Posterior vena cava (tissue), 2 donors: Measurements from ENCODE around the gene FCAMR. TPM values are rescaled to one million over a fixed set of nuclear protein-coding genes. Genes with fewer than 3 reads are reported as not detected.

Source experiments
- DNase-seq: peaks from one replicate; pipeline ENCODE4 v3.0.0-alpha.2; 2020; ENCODE audit warnings: low spot score
- intact Hi-C, 2 donors: fragments of 100-400 bp; cut with DNase I; formaldehyde crosslinking; loops; one replicate each; pipeline versions ENCODE4 v1.14.1 to v1.14.2; 2022 to 2023
- total RNA-seq, 2 donors: library from RNA; stranded (reverse); fragmentation: NEBNext Ultra II Directional; extraction: Animal tissue kit (Norgen Biotek cat#: 25700); gene quantifications; one replicate each; pipeline ENCODE4 v1.2.1, GENCODE V29; 2021
- donor health status: DM: yes; HTN: yes; CAD: no.
- donor health status: DM: yes; HTN: yes; CAD: no.

FCAMR gene
- total RNA-seq, 2 donors from 2014 or later, result not detected

DNA sequence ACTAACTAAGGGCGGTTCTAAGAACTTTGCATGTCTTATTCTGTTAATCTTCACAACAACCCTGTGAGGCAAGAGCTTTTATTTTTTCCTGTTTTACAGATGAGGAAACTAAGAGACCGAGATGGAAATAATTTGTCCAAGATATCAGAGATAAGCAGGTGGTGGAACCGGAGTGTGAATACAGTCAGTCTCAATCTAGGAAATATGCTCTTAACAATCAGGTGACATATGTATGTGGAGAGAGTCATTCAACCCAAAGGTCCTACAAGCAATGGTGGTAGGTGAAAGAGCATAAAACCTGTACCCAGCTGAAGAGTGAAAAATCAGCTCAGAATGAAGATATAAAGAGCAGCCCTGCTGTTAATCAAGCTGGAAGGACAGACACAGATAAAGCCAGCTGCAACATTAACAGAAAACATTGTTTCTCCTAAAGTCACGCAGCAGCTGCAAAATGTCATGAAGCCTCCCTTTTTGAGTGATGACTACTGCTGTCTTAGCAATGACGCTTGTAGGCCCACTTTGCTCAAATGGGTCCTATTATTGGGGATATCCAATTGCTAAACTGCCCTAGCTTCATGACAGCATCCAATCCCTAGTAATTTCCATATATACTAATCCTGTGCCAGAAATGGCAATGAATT is 30.5 kb upstream of the FCAMR start:
- intact Hi-C loops, result no loop called here

DNA sequence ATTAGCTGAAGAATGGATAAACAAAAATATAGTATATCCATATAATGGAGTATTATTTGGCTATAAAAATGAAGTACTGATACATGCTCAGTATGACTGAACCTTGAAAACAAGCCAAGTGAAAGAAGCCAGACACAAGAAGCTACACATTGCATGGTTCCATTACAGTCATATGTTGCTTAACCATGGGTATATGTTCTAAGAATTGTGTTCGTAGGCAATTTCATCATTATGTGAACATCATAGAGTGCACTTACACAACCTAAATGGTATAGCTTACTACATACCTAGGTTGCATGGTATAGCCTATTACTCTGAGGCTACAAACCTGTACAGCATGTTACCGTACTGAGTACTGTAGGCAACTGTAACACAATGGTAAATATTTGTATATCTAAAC is 28.6 kb upstream of the FCAMR start:
- DNase-seq, result no peak
- intact Hi-C loops, result no loop called here

More for the DNA sequence above, 30.5 kb upstream of the FCAMR start:
- DNase-seq, result no peak

- intact Hi-C loops, result loop anchor here in 1 of 2 donors (5.0 kb wide), 1 partner anchor 430 kb away; no protein-coding TSS in a partner anchor
- DNase-seq, result no peak
Measured at GRCh38 chr1:206992790-206993189, 22.5 kb upstream of the FCAMR start.

- intact Hi-C loops, result no loop called here
- no peak for DNase-seq
Measured at GRCh38 chr1:206987873-206988272, 17.6 kb upstream of the FCAMR start.

DNA sequence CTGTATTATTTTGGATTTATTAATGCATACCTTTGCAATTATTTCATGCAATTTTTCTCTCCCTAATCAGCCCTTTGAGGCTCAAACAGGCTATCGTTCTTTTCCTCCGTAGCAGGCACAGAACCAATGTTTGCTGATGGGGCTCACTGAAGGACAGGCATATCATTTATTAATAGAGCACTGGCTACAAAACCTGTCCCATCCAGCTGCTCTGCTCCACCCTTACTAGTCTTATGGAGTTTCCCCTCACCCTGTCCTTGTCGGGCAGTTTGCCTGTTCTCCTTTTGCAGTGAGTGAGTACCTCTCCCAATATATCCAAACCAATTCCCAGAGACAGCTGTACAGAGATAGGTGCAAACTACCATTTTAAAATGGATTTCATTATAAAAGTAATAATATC is 16.6 kb upstream of the FCAMR start:
- DNase-seq, result no peak
- intact Hi-C loops, result no loop called here

GRCh38 chr1:206986402-206986801 is 16.1 kb upstream of the FCAMR start:
- intact Hi-C loops, result no loop called here
- DNase-seq, result no peak

GRCh38 chr1:206985162-206985749 is 15.0 kb upstream of the FCAMR start:
- DNase-seq, result no peak
- intact Hi-C loops, result no loop called here

GRCh38 chr1:206982216-206982615 is 12.0 kb upstream of the FCAMR start:
- intact Hi-C loops, result no loop called here
- DNase-seq, result no peak

GRCh38 chr1:206979379-206980043 is 9.3 kb upstream of the FCAMR start:
- no peak for DNase-seq
- intact Hi-C loops, result loop anchor here in 1 of 2 donors (1.0 kb wide), 1 partner anchor 43 kb away; no protein-coding TSS in a partner anchor

GRCh38 chr1:206978259-206978658 is 8.0 kb upstream of the FCAMR start:
- no peak for DNase-seq
- intact Hi-C loops, result no loop called here

DNA sequence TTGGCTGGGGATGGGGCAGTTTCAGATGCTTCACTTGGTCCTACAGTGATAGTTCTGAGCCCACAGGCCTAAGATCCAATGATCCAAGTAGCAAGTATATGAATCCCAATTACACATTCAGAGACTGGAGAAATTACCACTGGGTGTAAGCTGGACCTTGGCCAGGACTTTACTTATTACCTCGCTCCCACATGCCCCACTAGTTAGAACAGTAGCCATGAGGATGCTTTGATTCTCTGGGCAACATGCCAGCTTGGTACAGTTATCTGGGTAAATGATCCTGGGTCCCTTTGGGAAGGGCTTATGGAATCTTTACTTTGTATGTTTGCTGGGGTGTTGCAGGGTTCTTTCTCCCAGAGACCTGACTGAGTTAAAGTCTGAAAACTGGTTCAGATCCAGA is 5.0 kb upstream of the FCAMR start:
- no peak for DNase-seq
- intact Hi-C loops, result no loop called here

GRCh38 chr1:206974140-206974539 is 3.9 kb upstream of the FCAMR start:
- no peak for DNase-seq
- intact Hi-C loops, result no loop called here

DNA sequence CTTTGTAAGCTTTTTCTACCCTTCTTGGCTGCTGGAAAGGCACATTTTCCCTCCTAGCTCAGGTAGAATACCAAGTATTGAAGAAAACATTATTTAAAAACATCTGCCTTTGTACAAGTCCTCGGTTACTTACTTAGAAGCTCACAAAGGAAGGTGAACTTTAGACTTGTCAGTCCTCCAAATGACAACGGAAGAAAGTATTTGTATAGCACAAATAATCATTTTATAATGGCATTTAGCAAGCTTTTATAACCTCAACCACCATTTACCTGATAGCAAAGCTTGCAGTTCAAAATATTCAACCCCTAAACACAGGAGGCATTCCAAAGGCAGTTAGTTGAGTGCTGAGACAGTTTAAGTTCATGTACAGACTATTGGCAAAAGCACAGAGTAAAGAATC is 2.5 kb upstream of the FCAMR start:
- intact Hi-C loops, result no loop called here
- DNase-seq, result no peak

DNA sequence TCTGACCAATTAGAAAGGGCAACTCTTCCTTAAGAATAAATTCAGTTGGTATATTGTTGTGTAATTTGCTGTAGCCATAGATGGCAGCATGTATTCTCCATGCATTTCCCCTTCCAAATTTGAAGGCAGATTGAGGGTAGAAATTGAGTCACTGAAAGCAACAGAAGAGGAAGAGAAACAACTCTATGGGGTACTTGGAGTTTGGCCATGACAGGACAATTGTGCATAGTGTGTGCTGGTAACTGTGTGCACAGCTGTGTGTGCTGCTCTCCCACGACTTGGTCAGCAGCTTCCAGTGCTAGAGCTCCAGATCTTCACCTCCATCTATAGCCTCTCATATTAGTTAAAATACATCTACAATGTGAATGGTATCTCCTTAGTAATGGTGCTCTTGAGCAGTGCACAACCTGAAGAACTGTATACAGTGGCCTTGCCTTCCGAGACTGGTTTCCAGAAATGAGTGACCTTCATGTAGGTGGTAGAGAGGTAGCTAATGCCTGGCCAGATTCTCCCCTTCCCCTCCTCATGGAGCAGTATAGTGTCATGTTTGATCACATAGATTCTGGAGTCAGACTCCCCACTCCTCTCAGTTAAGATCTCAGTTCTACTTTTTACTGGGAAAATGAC is 882 bp upstream of the FCAMR start:
- DNase-seq, result no peak
- intact Hi-C loops, result no loop called here

GRCh38 chr1:206969090-206969489 is 1.2 kb downstream of the FCAMR start:
- no peak for DNase-seq
- intact Hi-C loops, result no loop called here

DNA sequence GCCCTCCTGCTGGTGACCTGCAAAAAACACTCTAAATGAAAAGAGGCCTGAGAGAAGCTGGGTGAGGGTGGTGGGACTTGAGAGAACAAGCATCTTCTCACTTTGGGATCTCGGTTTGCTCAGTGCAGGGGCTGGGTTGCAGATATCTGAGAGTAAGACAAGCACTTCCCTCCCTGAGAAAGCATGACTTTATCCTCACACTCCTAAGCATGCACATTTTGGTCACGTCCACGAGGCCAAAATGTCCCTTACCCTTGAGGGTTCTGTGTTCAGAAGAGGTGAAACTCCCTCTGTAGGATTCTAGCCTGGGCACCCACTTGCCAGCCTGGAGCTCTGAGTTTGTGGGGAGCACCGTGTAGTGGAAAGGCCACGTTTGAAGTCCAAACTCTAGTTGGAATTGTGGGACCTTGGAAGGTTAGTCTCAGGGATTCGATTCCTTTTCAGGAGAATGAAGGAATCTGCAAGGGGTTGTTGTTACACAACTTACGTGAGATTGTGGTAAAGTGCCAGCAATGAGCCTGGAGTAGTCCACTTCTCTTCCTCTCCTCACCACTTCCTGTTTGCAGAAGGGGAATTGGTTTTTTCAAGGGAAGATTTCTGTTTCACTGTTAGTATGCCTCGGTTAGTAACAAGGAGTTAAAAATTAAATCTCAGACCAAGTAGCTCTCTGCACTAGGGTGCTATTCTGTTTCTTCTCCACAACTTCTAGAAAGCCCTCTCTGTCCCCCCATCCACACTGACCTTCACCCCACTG is 3.0 kb downstream of the FCAMR start:
- no peak for DNase-seq
- intact Hi-C loops, result no loop called here

- no peak for DNase-seq
- intact Hi-C loops, result no loop called here
Measured at GRCh38 chr1:206965781-206966180, 4.5 kb downstream of the FCAMR start.

GRCh38 chr1:206963740-206964139 is 6.5 kb downstream of the FCAMR start:
- no peak for DNase-seq
- intact Hi-C loops, result no loop called here

- intact Hi-C loops, result no loop called here
- DNase-seq, result no peak
Measured at GRCh38 chr1:206963119-206963712, 7.0 kb downstream of the FCAMR start.
